ENCODE results near the gene AKAP13. TPM values are rescaled to one million over a fixed set of nuclear protein-coding genes. Genes with fewer than 3 reads are reported as not detected.

The AKAP13 gene
- total RNA-seq, 2 experiments from 2014 or later: 282 to 304 TPM

DNA sequence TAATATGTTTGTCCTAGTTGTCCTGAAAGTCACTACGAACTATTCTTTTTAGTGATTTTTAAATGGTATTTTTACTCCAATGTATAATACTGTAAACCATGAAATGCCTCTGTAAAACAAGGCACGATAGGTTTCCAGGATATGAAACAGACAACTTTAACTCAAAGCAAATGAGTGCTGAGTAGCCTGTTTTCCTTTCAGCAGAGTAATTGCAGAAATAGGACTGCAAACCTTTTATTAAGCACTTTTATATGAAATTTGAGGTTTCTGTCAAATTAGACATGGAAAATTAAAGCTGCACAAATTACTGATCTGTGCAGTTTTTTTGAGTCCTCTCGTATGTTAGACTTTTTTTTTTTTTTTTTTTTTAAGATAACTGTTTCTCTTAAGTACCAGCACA lies 16.2 kb downstream of the AKAP13 start:
- Mint-ChIP-seq H3K9me3 (no peaks in the 10 kb centered on the region), H3K27me3 (no peaks in the 10 kb centered on the region), H3K27ac (peak overlapping the region; percentile 16), H3K4me1 (ENCODE audit: low read depth) (peaks cover 84% of the 10 kb centered on the region), H3K4me3 (no peak overlapping the region), H3K36me3 (ENCODE audit: low read depth) (no peaks in the 10 kb centered on the region)
- Histone ChIP-seq H3K4me3 (ENCODE audit: low read length) (no peak overlapping the region), H3K4me1 (ENCODE audit: insufficient read depth, low read length) (peaks cover 8% of the 10 kb centered on the region), H3K27ac (ENCODE audit: low read depth in 1 of 2, low read length in 2 of 2) (no peak overlapping the region), H3K36me3 (ENCODE audit: insufficient read depth, low read length) (no peaks in the 10 kb centered on the region), H3K9me3 (ENCODE audit: control insufficient read depth in 1 of 2, insufficient read depth in 1 of 2, low read length in 2 of 2) (no peaks in the 10 kb centered on the region), H3K27me3 (ENCODE audit: control insufficient read depth in 1 of 2, insufficient read depth in 2 of 2, low read length in 2 of 2) (no peaks in the 10 kb centered on the region)
- TF ChIP-seq, protein P1, sequence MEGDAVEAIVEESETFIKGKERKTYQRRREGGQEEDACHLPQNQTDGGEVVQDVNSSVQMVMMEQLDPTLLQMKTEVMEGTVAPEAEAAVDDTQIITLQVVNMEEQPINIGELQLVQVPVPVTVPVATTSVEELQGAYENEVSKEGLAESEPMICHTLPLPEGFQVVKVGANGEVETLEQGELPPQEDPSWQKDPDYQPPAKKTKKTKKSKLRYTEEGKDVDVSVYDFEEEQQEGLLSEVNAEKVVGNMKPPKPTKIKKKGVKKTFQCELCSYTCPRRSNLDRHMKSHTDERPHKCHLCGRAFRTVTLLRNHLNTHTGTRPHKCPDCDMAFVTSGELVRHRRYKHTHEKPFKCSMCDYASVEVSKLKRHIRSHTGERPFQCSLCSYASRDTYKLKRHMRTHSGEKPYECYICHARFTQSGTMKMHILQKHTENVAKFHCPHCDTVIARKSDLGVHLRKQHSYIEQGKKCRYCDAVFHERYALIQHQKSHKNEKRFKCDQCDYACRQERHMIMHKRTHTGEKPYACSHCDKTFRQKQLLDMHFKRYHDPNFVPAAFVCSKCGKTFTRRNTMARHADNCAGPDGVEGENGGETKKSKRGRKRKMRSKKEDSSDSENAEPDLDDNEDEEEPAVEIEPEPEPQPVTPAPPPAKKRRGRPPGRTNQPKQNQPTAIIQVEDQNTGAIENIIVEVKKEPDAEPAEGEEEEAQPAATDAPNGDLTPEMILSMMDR (IDR thresholded peaks at IDR 0.05): no peak
- ChIA-PET CTCF (no interaction called here), POLR2A (no interaction called here)
- ATAC-seq (ENCODE audit: poor library complexity) (no peak), DNase-seq (no peak)
- intact Hi-C loops (cut with DNase I, micrococcal nuclease): no loop called here

DNA sequence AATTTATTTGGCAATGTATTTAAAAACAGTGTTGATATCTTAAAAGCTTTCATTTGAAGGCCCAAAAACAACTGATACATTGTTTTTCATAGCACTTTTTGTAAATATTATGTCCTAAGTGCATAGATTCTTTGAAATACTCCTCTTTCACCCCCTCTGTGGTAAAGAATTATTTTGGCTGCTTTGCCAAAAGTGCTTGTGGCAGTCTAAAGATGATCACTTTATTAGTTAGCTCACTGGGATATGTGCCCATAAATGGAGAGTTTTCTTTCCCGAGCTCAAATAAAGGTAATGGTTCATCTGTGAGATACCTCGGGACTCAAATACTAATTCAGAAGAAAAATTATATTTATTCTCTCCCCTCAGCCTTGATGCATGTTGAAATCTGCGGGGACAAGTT lies 16.7 kb downstream of the AKAP13 start:
- TF ChIP-seq, protein P1 (IDR thresholded peaks at IDR 0.05): no peak
- no peak overlapping the region for H3K27ac Mint-ChIP-seq
- no peaks in the 10 kb centered on the region for H3K36me3 ChIP-seq (ENCODE audit: insufficient read depth, low read length)
- no peak overlapping the region for H3K27ac ChIP-seq (ENCODE audit: low read depth in 1 of 2, low read length in 2 of 2)
- no peak overlapping the region for H3K4me3 Mint-ChIP-seq
- H3K4me3 ChIP-seq (ENCODE audit: low read length): no peak overlapping the region
- ATAC-seq (ENCODE audit: poor library complexity): no peak
- peaks cover 90% of the 10 kb centered on the region for H3K4me1 Mint-ChIP-seq (ENCODE audit: low read depth)
- H3K27me3 ChIP-seq (ENCODE audit: control insufficient read depth in 1 of 2, insufficient read depth in 2 of 2, low read length in 2 of 2): no peaks in the 10 kb centered on the region
- no peaks in the 10 kb centered on the region for H3K9me3 Mint-ChIP-seq
- no peaks in the 10 kb centered on the region for H3K27me3 Mint-ChIP-seq
- ChIA-PET POLR2A (interaction anchor here (1.5 kb wide), 1 partner anchor 14 kb away, joined by 7 read pairs; no protein-coding TSS in a partner anchor), CTCF (no interaction called here)
- no peaks in the 10 kb centered on the region for H3K9me3 ChIP-seq (ENCODE audit: control insufficient read depth in 1 of 2, insufficient read depth in 1 of 2, low read length in 2 of 2)
- no peak for DNase-seq
- H3K4me1 ChIP-seq (ENCODE audit: insufficient read depth, low read length): peaks cover 8% of the 10 kb centered on the region
- H3K36me3 Mint-ChIP-seq (ENCODE audit: low read depth): no peaks in the 10 kb centered on the region
- intact Hi-C loops (cut with DNase I, micrococcal nuclease): no loop called here

DNA sequence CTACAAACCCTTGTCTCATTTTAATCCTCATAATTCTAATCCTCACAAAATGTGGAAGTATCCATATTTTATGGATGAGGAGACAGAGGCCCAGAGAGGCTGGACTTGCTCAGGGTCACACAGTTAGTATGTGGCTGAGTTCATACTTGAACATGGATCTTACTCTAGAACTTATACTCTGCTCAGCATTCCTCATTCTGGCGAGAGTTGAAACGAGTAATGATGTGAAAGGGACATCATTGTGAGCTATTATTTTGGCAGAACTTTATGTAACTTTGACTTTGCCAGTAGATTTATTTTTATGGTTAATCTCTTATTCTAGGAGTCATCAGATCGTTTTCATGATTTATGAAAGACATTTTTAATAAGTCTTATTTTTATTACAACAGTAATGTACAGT lies 17.5 kb downstream of the AKAP13 start:
- no peaks in the 10 kb centered on the region for H3K27me3 Mint-ChIP-seq
- no peaks in the 10 kb centered on the region for H3K36me3 Mint-ChIP-seq (ENCODE audit: low read depth)
- H3K27ac ChIP-seq (ENCODE audit: low read depth in 1 of 2, low read length in 2 of 2): no peak overlapping the region
- no peak overlapping the region for H3K27ac Mint-ChIP-seq
- no peaks in the 10 kb centered on the region for H3K9me3 ChIP-seq (ENCODE audit: control insufficient read depth in 1 of 2, insufficient read depth in 1 of 2, low read length in 2 of 2)
- H3K27me3 ChIP-seq (ENCODE audit: control insufficient read depth in 1 of 2, insufficient read depth in 2 of 2, low read length in 2 of 2): no peaks in the 10 kb centered on the region
- peak overlapping the region; percentile 26 for H3K4me3 Mint-ChIP-seq
- ATAC-seq (ENCODE audit: poor library complexity): no peak
- H3K4me3 ChIP-seq (ENCODE audit: low read length): no peak overlapping the region
- peaks cover 92% of the 10 kb centered on the region for H3K4me1 Mint-ChIP-seq (ENCODE audit: low read depth)
- DNase-seq: no peak
- H3K4me1 ChIP-seq (ENCODE audit: insufficient read depth, low read length): peaks cover 13% of the 10 kb centered on the region
- H3K36me3 ChIP-seq (ENCODE audit: insufficient read depth, low read length): no peaks in the 10 kb centered on the region
- TF ChIP-seq, protein P1 (IDR thresholded peaks at IDR 0.05): no peak
- POLR2A ChIA-PET: interaction anchor here (1.5 kb wide), 1 partner anchor 15 kb away, joined by 7 read pairs; no protein-coding TSS in a partner anchor
- intact Hi-C loops (cut with DNase I, micrococcal nuclease): no loop called here
- H3K9me3 Mint-ChIP-seq: no peaks in the 10 kb centered on the region
- CTCF ChIA-PET: no interaction called here
